BJ (cell line): Measurements from ENCODE around the gene SLC27A1. TPM values are rescaled to one million over a fixed set of nuclear protein-coding genes. Genes with fewer than 3 reads are reported as not detected.

Source experiments
- CTCF ChIA-PET: fragments of 350-600 bp; formaldehyde crosslinking; extraction: SDS; loops from one replicate; lab custom pipeline; 2021; ENCODE audit warnings: antibody characterized with exemption, inconsistent platforms; lab: Yijun Ruan, JAX
- POLR2A ChIA-PET: fragments of 300-600 bp; sonication (Branson Sonifier 250); formaldehyde crosslinking; extraction: SDS; loops from one replicate; lab custom pipeline; 2021; ENCODE audit warnings: antibody characterized with exemption; lab: Charles Lee
- DNase-seq: peaks from one replicate; pipeline ENCODE4 v3.0.0-alpha.2; 2011; ENCODE audit warnings: low read depth
- H3K27me3 ChIP-seq: 2 replicates; pipeline ENCODE4 v1.6.0; 2011; ENCODE audit warnings: low read length; ENCODE audit not compliant: control insufficient read depth, insufficient read depth
- H3K36me3 ChIP-seq: 2 replicates; pipeline ENCODE4 v1.5.1; 2011; ENCODE audit warnings: low read length; ENCODE audit not compliant: control insufficient read depth, insufficient read depth
- H3K4me3 ChIP-seq: 2 replicates; pipeline ENCODE4 v1.5.1; 2011; ENCODE audit warnings: low read depth, mild to moderate bottlenecking, control low read depth, low read length
- CTCF ChIP-seq: IDR thresholded peaks from 2 replicates; pipeline ENCODE4 v1.5.1; 2011; ENCODE audit warnings: low read depth, mild to moderate bottlenecking, control low read depth, inconsistent platforms, low read length, moderate library complexity; ENCODE audit not compliant: insufficient read depth
- polyA plus RNA-seq: library from polyadenylated mRNA; depleted of rRNA; stranded (reverse); fragments of >200 nt; gene quantifications from 2 replicates; pipeline ENCODE4 v1.2.3, GENCODE V29; 2011

SLC27A1 gene
- polyA plus RNA-seq, 1 experiment = 18.8 TPM

- no peaks in the 10 kb centered on the region for H3K36me3 ChIP-seq
- no peak for DNase-seq
- H3K27me3 ChIP-seq = 0 out of 2 replicates have a peak, but pooled peaks cover 2% of the 10 kb centered on the region
- no peak for TF ChIP-seq CTCF
- ChIA-PET CTCF (no interaction called here), POLR2A (interaction anchor here (0.6 kb wide), 1 partner anchor 13 kb away, joined by 3 read pairs; no protein-coding TSS in a partner anchor)
- H3K4me3 ChIP-seq = no peak overlapping the region
These were observed 56.6 kb downstream of the SLC27A1 start for GRCh38 chr19:17526922-17527321.

- DNase-seq = no peak
- TF ChIP-seq CTCF = no peak
- Histone ChIP-seq H3K36me3 (no peaks in the 10 kb centered on the region), H3K27me3 (0 out of 2 replicates have a peak, but pooled peaks cover 2% of the 10 kb centered on the region), H3K4me3 (no peak overlapping the region)
- ChIA-PET CTCF (no interaction called here), POLR2A (no interaction called here)
These were observed 57.0 kb downstream of the SLC27A1 start for GRCh38 chr19:17527326-17527725.

GRCh38 chr19:17528610-17529009 is 58.3 kb downstream of the SLC27A1 start:
- no peak for TF ChIP-seq CTCF
- CTCF ChIA-PET = interaction anchor here (1.0 to 3.8 kb wide), 3 partner anchors 8 to 194 kb away, joined by 3 to 12 read pairs (median 3); no protein-coding TSS in a partner anchor
- POLR2A ChIA-PET = no interaction called here
- H3K27me3 ChIP-seq = 0 out of 2 replicates have a peak, but pooled peaks cover 2% of the 10 kb centered on the region
- H3K36me3 ChIP-seq = no peaks in the 10 kb centered on the region
- H3K4me3 ChIP-seq = no peak overlapping the region
- DNase-seq = no peak

GRCh38 chr19:17529239-17530158 is 59.2 kb downstream of the SLC27A1 start:
- no peaks in the 10 kb centered on the region for H3K36me3 ChIP-seq

More at GRCh38 chr19:17529239-17530158, 59.2 kb downstream of the SLC27A1 start:
- POLR2A ChIA-PET = interaction anchor here (0.6 kb wide), 1 partner anchor 15 kb away, joined by 4 read pairs; no protein-coding TSS in a partner anchor
- DNase-seq = no peak
- TF ChIP-seq CTCF = no peak
- CTCF ChIA-PET = interaction anchor here (0.6 to 3.8 kb wide), 5 partner anchors 9 to 193 kb away, joined by 3 to 12 read pairs (median 3); no protein-coding TSS in a partner anchor
- Histone ChIP-seq H3K27me3 (0 out of 2 replicates have a peak, but pooled peaks cover 2% of the 10 kb centered on the region), H3K4me3 (no peak overlapping the region)
